ENCODE data around the gene SUFU. TPM values are rescaled to one million over a fixed set of nuclear protein-coding genes. Genes with fewer than 3 reads are reported as not detected.
A peak's percentile ranks its signal among the peaks of the same experiment; 100 is the strongest.

The SUFU gene
- total and polyA plus RNA-seq, 2 of the 13 experiments (the other 11 are each of a cell fraction or from before 2014, with no cell fraction given), result 2.9 to 5.5 TPM

DNA sequence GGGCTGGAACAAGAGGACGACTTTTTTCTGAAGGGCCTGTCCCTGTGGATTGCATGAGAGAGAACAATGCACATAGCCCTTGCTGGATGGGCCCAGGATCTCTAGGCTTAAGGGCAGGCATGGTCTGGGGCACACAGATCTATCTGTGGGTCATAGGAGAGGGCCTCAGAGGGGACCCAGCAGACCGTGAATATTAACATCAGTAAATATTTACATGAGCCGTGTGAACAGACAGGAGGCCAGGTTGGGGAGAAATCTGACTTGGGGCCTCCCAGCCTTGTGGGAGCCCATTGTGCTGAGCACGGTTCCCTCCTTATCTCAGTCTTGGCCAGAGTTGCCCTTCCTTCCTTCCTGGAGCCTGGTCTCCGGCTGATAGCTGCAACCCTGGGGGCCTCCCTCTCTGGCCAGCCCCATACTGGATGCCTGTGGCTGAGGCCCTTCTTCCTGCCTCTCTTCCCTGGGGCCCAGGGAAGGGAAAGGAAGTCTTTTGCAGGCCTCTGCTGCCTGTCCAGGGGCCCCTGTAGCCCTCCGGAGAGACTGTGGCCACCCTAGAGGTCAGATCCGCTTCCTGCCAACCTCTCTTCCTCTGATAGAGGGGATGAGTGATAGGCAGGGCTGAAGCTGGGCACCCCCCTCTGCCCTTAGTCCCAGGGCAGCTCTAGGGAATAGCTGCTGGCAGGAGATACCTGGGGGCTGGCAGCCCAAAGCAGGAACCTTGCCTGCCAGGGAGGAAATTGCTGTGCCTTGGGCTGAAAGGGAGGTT, 96.0 kb downstream of the SUFU start (continued):
- TF ChIP-seq IKZF5 (CRISPR knock-in tag; IDR thresholded peaks at IDR 0.05) (no peak; the same call in 1 of the 2 replicates), SPEN (CRISPR knock-in tag; IDR thresholded peaks at IDR 0.05; ENCODE audit: low read depth) (peak; percentile 80), NR1H2 (CRISPR knock-in tag; IDR thresholded peaks at IDR 0.05; ENCODE audit: borderline replicate concordance, low read depth) (no peak), MAF1 (CRISPR knock-in tag; IDR thresholded peaks at IDR 0.05; ENCODE audit: borderline replicate concordance) (0 out of 2 replicates have a peak, but pooled peaks have one; percentile 77), KLF6 (CRISPR knock-in tag; IDR thresholded peaks at IDR 0.05) (no peak), NONO (IDR thresholded peaks at IDR 0.05) (no peak), NONO (CRISPR knock-in tag; conservative IDR thresholded peaks at IDR 0.05) (no peak), ZNF850 (CRISPR knock-in tag; conservative IDR thresholded peaks at IDR 0.05) (no peak), NFYB (CRISPR knock-in tag; IDR thresholded peaks at IDR 0.05) (no peak; the same call in 1 of the 2 replicates), ZBTB8A (CRISPR knock-in tag; IDR thresholded peaks at IDR 0.05; ENCODE audit: borderline replicate concordance, low read depth) (no peak), ZMYM4 (CRISPR knock-in tag; IDR thresholded peaks at IDR 0.05) (peak; percentile 55; the same call in 1 of the 2 replicates), HNF4G (IDR thresholded peaks at IDR 0.05; ENCODE audit: borderline replicate concordance, low read depth, low read length) (peak; percentile 23; the same call in 1 of the 2 replicates), HNF4G (CRISPR knock-in tag; IDR thresholded peaks at IDR 0.05; ENCODE audit: borderline replicate concordance, low read depth) (peak; percentile 75; the same call in 1 of the 2 replicates), GATAD2A (CRISPR knock-in tag; IDR thresholded peaks at IDR 0.05) (peak; percentile 90), SP5 (CRISPR knock-in tag; IDR thresholded peaks at IDR 0.05; ENCODE audit: borderline replicate concordance, low read depth) (peak; percentile 50), NCOA5 (CRISPR knock-in tag; IDR thresholded peaks at IDR 0.05) (no peak), ZNF616 (CRISPR knock-in tag; IDR thresholded peaks at IDR 0.05; ENCODE audit: low read depth) (no peak), NR2F6 (IDR thresholded peaks at IDR 0.05) (peak; percentile 75), NR2F6 (CRISPR knock-in tag; IDR thresholded peaks at IDR 0.05) (peak; percentile 79)
- TF ChIP-seq, protein P1, sequence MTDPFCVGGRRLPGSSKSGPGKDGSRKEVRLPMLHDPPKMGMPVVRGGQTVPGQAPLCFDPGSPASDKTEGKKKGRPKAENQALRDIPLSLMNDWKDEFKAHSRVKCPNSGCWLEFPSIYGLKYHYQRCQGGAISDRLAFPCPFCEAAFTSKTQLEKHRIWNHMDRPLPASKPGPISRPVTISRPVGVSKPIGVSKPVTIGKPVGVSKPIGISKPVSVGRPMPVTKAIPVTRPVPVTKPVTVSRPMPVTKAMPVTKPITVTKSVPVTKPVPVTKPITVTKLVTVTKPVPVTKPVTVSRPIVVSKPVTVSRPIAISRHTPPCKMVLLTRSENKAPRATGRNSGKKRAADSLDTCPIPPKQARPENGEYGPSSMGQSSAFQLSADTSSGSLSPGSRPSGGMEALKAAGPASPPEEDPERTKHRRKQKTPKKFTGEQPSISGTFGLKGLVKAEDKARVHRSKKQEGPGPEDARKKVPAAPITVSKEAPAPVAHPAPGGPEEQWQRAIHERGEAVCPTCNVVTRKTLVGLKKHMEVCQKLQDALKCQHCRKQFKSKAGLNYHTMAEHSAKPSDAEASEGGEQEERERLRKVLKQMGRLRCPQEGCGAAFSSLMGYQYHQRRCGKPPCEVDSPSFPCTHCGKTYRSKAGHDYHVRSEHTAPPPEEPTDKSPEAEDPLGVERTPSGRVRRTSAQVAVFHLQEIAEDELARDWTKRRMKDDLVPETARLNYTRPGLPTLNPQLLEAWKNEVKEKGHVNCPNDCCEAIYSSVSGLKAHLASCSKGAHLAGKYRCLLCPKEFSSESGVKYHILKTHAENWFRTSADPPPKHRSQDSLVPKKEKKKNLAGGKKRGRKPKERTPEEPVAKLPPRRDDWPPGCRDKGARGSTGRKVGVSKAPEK (CRISPR knock-in tag; IDR thresholded peaks at IDR 0.05; ENCODE audit: borderline replicate concordance), result peak; percentile 61; the same call in 1 of the 2 replicates
- TF ChIP-seq, protein P2, sequence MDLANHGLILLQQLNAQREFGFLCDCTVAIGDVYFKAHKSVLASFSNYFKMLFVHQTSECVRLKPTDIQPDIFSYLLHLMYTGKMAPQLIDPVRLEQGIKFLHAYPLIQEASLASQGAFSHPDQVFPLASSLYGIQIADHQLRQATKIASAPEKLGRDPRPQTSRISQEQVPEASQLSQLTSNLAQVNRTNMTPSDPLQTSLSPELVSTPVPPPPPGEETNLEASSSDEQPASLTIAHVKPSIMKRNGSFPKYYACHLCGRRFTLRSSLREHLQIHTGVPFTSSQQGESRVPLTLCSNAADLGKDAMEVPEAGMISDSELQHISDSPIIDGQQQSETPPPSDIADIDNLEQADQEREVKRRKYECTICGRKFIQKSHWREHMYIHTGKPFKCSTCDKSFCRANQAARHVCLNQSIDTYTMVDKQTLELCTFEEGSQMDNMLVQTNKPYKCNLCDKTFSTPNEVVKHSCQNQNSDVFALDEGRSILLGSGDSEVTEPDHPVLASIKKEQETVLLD (CRISPR knock-in tag; IDR thresholded peaks at IDR 0.05; ENCODE audit: low read depth), result no peak
- TF ChIP-seq, protein P3, sequence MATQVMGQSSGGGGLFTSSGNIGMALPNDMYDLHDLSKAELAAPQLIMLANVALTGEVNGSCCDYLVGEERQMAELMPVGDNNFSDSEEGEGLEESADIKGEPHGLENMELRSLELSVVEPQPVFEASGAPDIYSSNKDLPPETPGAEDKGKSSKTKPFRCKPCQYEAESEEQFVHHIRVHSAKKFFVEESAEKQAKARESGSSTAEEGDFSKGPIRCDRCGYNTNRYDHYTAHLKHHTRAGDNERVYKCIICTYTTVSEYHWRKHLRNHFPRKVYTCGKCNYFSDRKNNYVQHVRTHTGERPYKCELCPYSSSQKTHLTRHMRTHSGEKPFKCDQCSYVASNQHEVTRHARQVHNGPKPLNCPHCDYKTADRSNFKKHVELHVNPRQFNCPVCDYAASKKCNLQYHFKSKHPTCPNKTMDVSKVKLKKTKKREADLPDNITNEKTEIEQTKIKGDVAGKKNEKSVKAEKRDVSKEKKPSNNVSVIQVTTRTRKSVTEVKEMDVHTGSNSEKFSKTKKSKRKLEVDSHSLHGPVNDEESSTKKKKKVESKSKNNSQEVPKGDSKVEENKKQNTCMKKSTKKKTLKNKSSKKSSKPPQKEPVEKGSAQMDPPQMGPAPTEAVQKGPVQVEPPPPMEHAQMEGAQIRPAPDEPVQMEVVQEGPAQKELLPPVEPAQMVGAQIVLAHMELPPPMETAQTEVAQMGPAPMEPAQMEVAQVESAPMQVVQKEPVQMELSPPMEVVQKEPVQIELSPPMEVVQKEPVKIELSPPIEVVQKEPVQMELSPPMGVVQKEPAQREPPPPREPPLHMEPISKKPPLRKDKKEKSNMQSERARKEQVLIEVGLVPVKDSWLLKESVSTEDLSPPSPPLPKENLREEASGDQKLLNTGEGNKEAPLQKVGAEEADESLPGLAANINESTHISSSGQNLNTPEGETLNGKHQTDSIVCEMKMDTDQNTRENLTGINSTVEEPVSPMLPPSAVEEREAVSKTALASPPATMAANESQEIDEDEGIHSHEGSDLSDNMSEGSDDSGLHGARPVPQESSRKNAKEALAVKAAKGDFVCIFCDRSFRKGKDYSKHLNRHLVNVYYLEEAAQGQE (IDR thresholded peaks at IDR 0.05; ENCODE audit: borderline replicate concordance in 1 of 2, low read depth in 1 of 2, low read length in 2 of 2), result peak in 1 of 2 experiments; percentile 56; a peak in 1 of 4 replicates

All from HepG2 (cell line).